HepG2 (cell line): Measurements from ENCODE around the gene PFAS.
A peak's percentile ranks its signal among the peaks of the same experiment; 100 is the strongest.

ENCODE experiments used
- ARID4A ChIP-seq: sonication (generic); formaldehyde crosslinking; IDR thresholded peaks from 2 replicates; pipeline ENCODE4 v1.5.0; 2020; ENCODE audit warnings: mild to moderate bottlenecking, missing genetic modification reagents, borderline replicate concordance
- CTCF ChIP-seq: sonication (generic); formaldehyde crosslinking; IDR thresholded peaks from 2 replicates; pipeline ENCODE4 v1.5.0; 2020; ENCODE audit warnings: mild to moderate bottlenecking, missing genetic modification reagents, moderate library complexity
- DPF2 ChIP-seq: sonication (generic); formaldehyde crosslinking; IDR thresholded peaks from 2 replicates; pipeline ENCODE4 v1.4.0; 2020; ENCODE audit warnings: mild to moderate bottlenecking, low read depth, missing genetic modification reagents, borderline replicate concordance
- POLR2AphosphoS5 ChIP-seq: IDR thresholded peaks from 2 replicates; pipeline ENCODE4 v1.6.1; 2012; ENCODE audit warnings: low read depth, low read length
- SP1 ChIP-seq, 2 experiments: fragments of 450-650 bp in 1 of 2; sonication (generic) in 1 of 2; formaldehyde crosslinking in 1 of 2; IDR thresholded peaks; 2 replicates each; pipeline versions ENCODE4 v1.4.0 to v1.6.1; 2016 to 2020; ENCODE audit warnings: missing genetic modification reagents in 1 of 2
- YY1 ChIP-seq: IDR thresholded peaks from 2 replicates; pipeline ENCODE4 v1.6.1; 2011; ENCODE audit warnings: low read length, low read depth, moderate library complexity, mild to moderate bottlenecking; ENCODE audit not compliant: insufficient read depth, insufficient replicate concordance
- ZNF530 ChIP-seq: sonication (generic); formaldehyde crosslinking; IDR thresholded peaks from 2 replicates; pipeline ENCODE4 v1.5.0; 2020; ENCODE audit warnings: low read depth, mild to moderate bottlenecking, missing genetic modification reagents
- ZNF724P ChIP-seq: sonication (generic); formaldehyde crosslinking; IDR thresholded peaks from 2 replicates; pipeline ENCODE4 v1.8.0; 2022; ENCODE audit warnings: missing genetic modification reagents, borderline replicate concordance

- TF ChIP-seq ZNF530 (no peak), POLR2AphosphoS5 (peak; percentile 50), CTCF (CRISPR knock-in tag) (no peak), ARID4A (CRISPR knock-in tag) (peak; percentile 42; the same call in 1 of the 2 replicates), DPF2 (CRISPR knock-in tag) (peak; percentile 69; the same call in 1 of the 2 replicates), SP1 (IDR thresholded peaks at IDR 0.05) (no peak), SP1 (CRISPR knock-in tag; IDR thresholded peaks at IDR 0.05) (no peak; the same call in 1 of the 2 replicates), YY1 (no peak), ZNF724P (CRISPR knock-in tag) (no peak)
Observed at GRCh38 chr17:8273884-8274444, 24.9 kb downstream of the PFAS start.
